B cell (primary cell): ENCODE results near the gene PFN3. TPM values are rescaled to one million over a fixed set of nuclear protein-coding genes. Genes with fewer than 3 reads are reported as not detected.

Experiments
- ATAC-seq: fragments of 200-7000 bp; cut with Tn5 transposase; one replicate; pipeline ENCODE4 v1.10.0; 2021; ENCODE audit warnings: low read depth, mild to moderate bottlenecking, moderate number of reproducible peaks, moderate library complexity
- CTCF ChIA-PET: fragments of 350-600 bp; sonication (Branson Sonifier 250); formaldehyde crosslinking; loops from one replicate; lab custom pipeline; 2021; ENCODE audit warnings: antibody characterized with exemption, inconsistent platforms; lab: Charles Lee
- POLR2A ChIA-PET: fragments of 350-600 bp; sonication (Branson Sonifier 250); formaldehyde crosslinking; loops from one replicate; lab custom pipeline; 2021; ENCODE audit warnings: antibody characterized with exemption; lab: Charles Lee
- DNase-seq: peaks from one replicate; pipeline ENCODE4 v3.0.0; 2013
- H2AFZ ChIP-seq: 2 replicates; pipeline ENCODE4 v1.6.1; 2012; ENCODE audit warnings: mild to moderate bottlenecking, low read depth, low read length; ENCODE audit not compliant: insufficient read depth, poor library complexity, severe bottlenecking
- H3K27ac ChIP-seq, 2 donors: 1 replicate in 1 of 2; 2 replicates in 1 of 2; pipeline ENCODE4 v1.5.1; 2012 to 2013; ENCODE audit warnings: low read length in 2 of 2, mild to moderate bottlenecking in 2 of 2, moderate library complexity in 1 of 2
- H3K27me3 ChIP-seq, 4 experiments: fragments of 200-600 bp in 1 of 4; sonication (generic) in 1 of 4; replicated peaks in 1 of 4; 1 replicate in 2 of 4; 2 replicates in 2 of 4; pipeline versions ENCODE4 v1.6.1 to v1.7.0; 2013 to 2016; ENCODE audit warnings: low read length in 3 of 4, mild to moderate bottlenecking in 2 of 4, mixed read lengths in 1 of 4, moderate library complexity in 1 of 4; ENCODE audit not compliant: insufficient read depth in 4 of 4, control insufficient read depth in 3 of 4; ENCODE audit errors: control extremely low read depth in 1 of 4
- H3K36me3 ChIP-seq, 2 experiments: replicated peaks in 1 of 2; 1 replicate in 1 of 2; 2 replicates in 1 of 2; pipeline versions ENCODE4 v1.6.1 to v1.7.1; 2013; ENCODE audit warnings: low read length in 1 of 2; ENCODE audit not compliant: insufficient read depth in 2 of 2, control insufficient read depth in 1 of 2; ENCODE audit errors: control extremely low read depth in 1 of 2, extremely low read depth in 1 of 2
- H3K4me1 ChIP-seq, 2 donors: fragments of 200-600 bp in 1 of 2; sonication (generic) in 1 of 2; 1 replicate in 1 of 2; 2 replicates in 1 of 2; pipeline versions ENCODE4 v1.5.1 to v1.6.1; 2013 to 2017; ENCODE audit warnings: low read length in 2 of 2; ENCODE audit not compliant: control insufficient read depth in 2 of 2, insufficient read depth in 2 of 2
- H3K4me2 ChIP-seq: replicated peaks from 2 replicates; pipeline ENCODE3; 2012; ENCODE audit warnings: mild to moderate bottlenecking, low read depth, low read length; ENCODE audit not compliant: poor library complexity, severe bottlenecking
- H3K4me3 ChIP-seq, 5 experiments: fragments of 200-600 bp in 1 of 5; sonication (generic) in 1 of 5; 1 replicate in 3 of 5; 2 replicates in 2 of 5; pipeline versions ENCODE4 v1.5.1 to v1.7.0; 2011 to 2016; ENCODE audit warnings: low read length in 4 of 5, mild to moderate bottlenecking in 4 of 5, low read depth in 2 of 5, control low read depth in 1 of 5, moderate library complexity in 1 of 5; ENCODE audit not compliant: insufficient read depth in 1 of 5; ENCODE audit errors: control extremely low read depth in 1 of 5, extremely low read depth in 1 of 5
- H3K79me2 ChIP-seq: fragments of 200-600 bp; sonication (generic); one replicate; pipeline ENCODE4 v1.6.0; 2016; ENCODE audit warnings: low read length; ENCODE audit not compliant: control insufficient read depth, insufficient read depth
- H3K9ac ChIP-seq: fragments of 200-600 bp; sonication (generic); 2 replicates; pipeline ENCODE4 v1.6.1; 2017; ENCODE audit warnings: mild to moderate bottlenecking, low read length, moderate library complexity
- H3K9me3 ChIP-seq, 3 donors: one replicate each; pipeline versions ENCODE4 v1.6.1 to v1.7.1; 2013; ENCODE audit warnings: low read length in 2 of 3; ENCODE audit not compliant: control insufficient read depth in 2 of 3, insufficient read depth in 1 of 3; ENCODE audit errors: control extremely low read depth in 1 of 3
- H4K20me1 ChIP-seq: 2 replicates; pipeline ENCODE4 v1.6.0; 2012; ENCODE audit warnings: mild to moderate bottlenecking, low read length; ENCODE audit not compliant: insufficient read depth, control insufficient read depth, poor library complexity, severe bottlenecking
- H3K27ac Mint-ChIP-seq: one replicate; pipeline ENCODE4 v1.8.0; 2021; ENCODE audit warnings: mixed read lengths
- H3K27me3 Mint-ChIP-seq: one replicate; pipeline ENCODE4 v1.8.0; 2021; ENCODE audit warnings: mixed read lengths
- H3K4me1 Mint-ChIP-seq: one replicate; pipeline ENCODE4 v1.8.0; 2021; ENCODE audit warnings: mixed read lengths
- H3K4me3 Mint-ChIP-seq: one replicate; pipeline ENCODE4 v1.8.0; 2021; ENCODE audit warnings: mixed read lengths
- H3K9me3 Mint-ChIP-seq: one replicate; pipeline ENCODE4 v1.8.0; 2022; ENCODE audit warnings: mixed read lengths; ENCODE audit not compliant: insufficient read depth
- EZH2 ChIP-seq: IDR thresholded peaks from 2 replicates; pipeline ENCODE4 v1.6.1; 2012; ENCODE audit warnings: borderline replicate concordance, low read depth, mild to moderate bottlenecking, moderate library complexity, low read length; ENCODE audit not compliant: insufficient read depth, poor library complexity, severe bottlenecking
- WGBS: methylation state at CpG from one replicate; pipeline ENCODE4 v1.1.5; 2013; ENCODE audit warnings: missing lambda C conversion rate; ENCODE audit not compliant: insufficient coverage; 5-methylcytosine and 5-hydroxymethylcytosine counted together
- intact Hi-C: fragments of 100-400 bp; cut with micrococcal nuclease; formaldehyde crosslinking; loops from one replicate; pipeline ENCODE4 v1.10.0; 2022
- polyA plus RNA-seq: library from polyadenylated mRNA; depleted of rRNA; stranded (reverse); fragments of >200 nt; gene quantifications from 2 replicates; pipeline ENCODE4 v1.2.3, GENCODE V29; 2012
- total RNA-seq, 2 donors: library from RNA; stranded (reverse); fragments of 120-200 nt in 1 of 2; gene quantifications; 1 replicate in 1 of 2; 2 replicates in 1 of 2; pipeline versions ENCODE4 v1.2.3 to v1.2.4, GENCODE V29; 2013 to 2022
- TF ChIP-seq, protein P1 (sequence below): fragments of 200-600 bp; IDR thresholded peaks from one replicate; pipeline ENCODE4 v1.8.0; 2022; ENCODE audit warnings: antibody characterized with exemption, mild to moderate bottlenecking

PFN3 gene
- total and polyA plus RNA-seq, 2 donors (not counting 1 experiment from before 2014, with no cell fraction given) = not detected

DNA sequence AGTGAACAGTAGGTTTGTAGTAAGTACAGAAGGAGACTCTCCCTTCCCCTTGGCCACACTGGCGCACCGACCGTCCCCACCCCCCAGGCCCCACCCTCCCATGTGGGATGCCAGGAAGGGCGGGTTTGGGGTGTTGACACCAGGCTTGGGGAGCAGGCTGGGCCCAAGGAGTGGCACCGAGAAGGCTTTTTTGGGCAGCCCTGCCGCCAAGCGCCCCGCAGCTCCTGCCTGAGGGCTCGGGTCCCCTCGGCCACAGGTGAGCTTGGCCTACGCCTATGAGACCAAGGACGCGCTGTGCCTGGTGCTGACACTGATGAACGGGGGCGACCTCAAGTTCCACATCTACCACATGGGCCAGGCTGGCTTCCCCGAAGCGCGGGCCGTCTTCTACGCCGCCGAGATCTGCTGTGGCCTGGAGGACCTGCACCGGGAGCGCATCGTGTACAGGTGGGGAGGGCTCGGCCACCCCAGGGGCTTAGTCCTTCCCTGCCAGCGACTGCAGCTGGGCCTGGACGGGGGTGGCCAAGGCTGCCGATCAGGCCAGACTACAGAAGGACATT, 33.3 kb upstream of the PFN3 start:
- DNase-seq = no peak
- no peaks in the 10 kb centered on the region for H3K27me3 ChIP-seq
- no peaks in the 10 kb centered on the region for H3K9me3 ChIP-seq
- H3K27ac Mint-ChIP-seq = peak overlapping the region; percentile 61
- no peak for ATAC-seq
- peak overlapping the region; percentile 90 for H3K4me2 ChIP-seq
- intact Hi-C loops = no loop called here
- H3K9me3 Mint-ChIP-seq = no peaks in the 10 kb centered on the region
- H3K27ac ChIP-seq = peak overlapping the region in 1 of 2 donors; percentile 96
- H3K9ac ChIP-seq = no peak overlapping the region
- H3K36me3 ChIP-seq = peaks cover 4 to 91% of the 10 kb centered on the region in 2 experiments
- H2AFZ ChIP-seq = no peak overlapping the region
- no peak overlapping the region for H3K4me3 Mint-ChIP-seq
- H3K27me3 Mint-ChIP-seq = no peaks in the 10 kb centered on the region
- peaks cover 47 to 66% of the 10 kb centered on the region in 2 donors for H3K4me1 ChIP-seq
- peaks cover 50% of the 10 kb centered on the region for H3K4me1 Mint-ChIP-seq
- peaks cover 70% of the 10 kb centered on the region for H3K79me2 ChIP-seq
- no peak for TF ChIP-seq EZH2
- TF ChIP-seq, protein P1, sequence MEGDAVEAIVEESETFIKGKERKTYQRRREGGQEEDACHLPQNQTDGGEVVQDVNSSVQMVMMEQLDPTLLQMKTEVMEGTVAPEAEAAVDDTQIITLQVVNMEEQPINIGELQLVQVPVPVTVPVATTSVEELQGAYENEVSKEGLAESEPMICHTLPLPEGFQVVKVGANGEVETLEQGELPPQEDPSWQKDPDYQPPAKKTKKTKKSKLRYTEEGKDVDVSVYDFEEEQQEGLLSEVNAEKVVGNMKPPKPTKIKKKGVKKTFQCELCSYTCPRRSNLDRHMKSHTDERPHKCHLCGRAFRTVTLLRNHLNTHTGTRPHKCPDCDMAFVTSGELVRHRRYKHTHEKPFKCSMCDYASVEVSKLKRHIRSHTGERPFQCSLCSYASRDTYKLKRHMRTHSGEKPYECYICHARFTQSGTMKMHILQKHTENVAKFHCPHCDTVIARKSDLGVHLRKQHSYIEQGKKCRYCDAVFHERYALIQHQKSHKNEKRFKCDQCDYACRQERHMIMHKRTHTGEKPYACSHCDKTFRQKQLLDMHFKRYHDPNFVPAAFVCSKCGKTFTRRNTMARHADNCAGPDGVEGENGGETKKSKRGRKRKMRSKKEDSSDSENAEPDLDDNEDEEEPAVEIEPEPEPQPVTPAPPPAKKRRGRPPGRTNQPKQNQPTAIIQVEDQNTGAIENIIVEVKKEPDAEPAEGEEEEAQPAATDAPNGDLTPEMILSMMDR = no peak
- no peak overlapping the region for H3K4me3 ChIP-seq
- CTCF ChIA-PET = interaction anchor here (2.6 to 12.4 kb wide), 4 partner anchors 10 to 29 kb away, joined by 15 to 152 read pairs (median 112); partner anchors contain the start of gene PRR7
- 98% methylated on average over 25 of the region's 29 CpGs for WGBS
- H4K20me1 ChIP-seq = peaks cover 92% of the 10 kb centered on the region
- POLR2A ChIA-PET = interaction anchor here (1.3 to 6.8 kb wide), 2 partner anchors 11 to 31 kb away, joined by 3 to 103 read pairs; partner anchors contain the start of gene PRR7
